ENCODE results near the gene FLRT3.

FLRT3 gene

DNA sequence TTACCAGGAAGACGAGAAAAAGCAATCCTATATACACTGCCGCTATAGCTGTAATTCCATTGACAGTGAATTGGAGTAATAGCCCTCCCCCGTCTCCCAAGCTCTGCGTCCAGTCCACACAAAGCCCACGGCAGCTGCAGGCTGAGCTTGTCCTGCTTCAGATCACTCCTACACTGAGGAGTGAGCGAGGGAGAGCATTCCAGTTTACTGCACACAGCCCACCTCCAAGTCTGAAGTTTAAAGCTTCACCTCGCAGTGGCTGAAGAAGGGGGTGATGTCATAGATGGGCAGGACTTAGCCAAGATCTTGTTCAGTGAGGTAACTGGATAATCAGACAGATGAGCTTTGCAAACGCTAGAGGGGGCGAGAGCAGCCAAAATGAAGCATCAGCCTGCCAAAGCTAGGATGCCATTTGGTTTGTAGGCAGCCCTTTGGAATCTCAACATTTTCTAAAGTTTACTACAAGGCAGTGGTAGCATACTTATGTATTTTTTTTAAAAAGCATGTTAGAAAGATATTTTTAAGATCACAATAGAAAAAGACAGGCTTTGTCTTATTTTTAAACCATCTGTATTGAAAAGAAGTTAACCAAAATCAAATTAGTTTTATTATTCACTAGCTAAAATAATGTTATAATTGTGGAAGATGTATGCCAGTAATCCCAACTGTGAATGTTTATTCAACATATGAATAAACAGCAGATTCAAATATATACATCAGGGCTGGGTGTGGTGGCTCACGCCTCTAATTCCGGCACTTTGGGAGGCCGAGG, at the start of gene FLRT3:
TSS of gene FLRT3 (minus strand) at position 213 of the 772 bp plus-strand sequence. CDS start 10,106 bp downstream, outside the sequence.
- no peak for DNase-seq (ENCODE audit: low read depth, low spot score)

DNA sequence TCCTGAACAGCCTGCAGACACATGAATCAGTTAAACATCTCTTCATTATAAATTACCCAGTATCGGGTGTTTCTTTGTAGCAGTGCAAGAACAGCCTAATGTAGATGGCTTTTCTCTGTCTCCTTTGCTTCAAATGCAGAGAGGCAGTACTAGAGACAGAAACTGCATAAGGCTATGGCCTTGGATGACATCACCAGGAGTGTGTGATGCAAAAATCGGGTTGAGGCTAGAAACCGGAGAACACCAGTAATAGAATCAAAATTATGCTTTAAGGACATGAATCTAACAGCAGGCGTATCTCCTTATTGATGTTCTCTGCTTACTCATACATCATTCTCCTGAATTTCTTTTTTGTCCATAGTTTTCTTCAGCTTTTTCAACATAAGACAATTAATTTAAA, 49.3 kb upstream of the FLRT3 start:
- no peak for DNase-seq (ENCODE audit: low read depth, low spot score)

DNA sequence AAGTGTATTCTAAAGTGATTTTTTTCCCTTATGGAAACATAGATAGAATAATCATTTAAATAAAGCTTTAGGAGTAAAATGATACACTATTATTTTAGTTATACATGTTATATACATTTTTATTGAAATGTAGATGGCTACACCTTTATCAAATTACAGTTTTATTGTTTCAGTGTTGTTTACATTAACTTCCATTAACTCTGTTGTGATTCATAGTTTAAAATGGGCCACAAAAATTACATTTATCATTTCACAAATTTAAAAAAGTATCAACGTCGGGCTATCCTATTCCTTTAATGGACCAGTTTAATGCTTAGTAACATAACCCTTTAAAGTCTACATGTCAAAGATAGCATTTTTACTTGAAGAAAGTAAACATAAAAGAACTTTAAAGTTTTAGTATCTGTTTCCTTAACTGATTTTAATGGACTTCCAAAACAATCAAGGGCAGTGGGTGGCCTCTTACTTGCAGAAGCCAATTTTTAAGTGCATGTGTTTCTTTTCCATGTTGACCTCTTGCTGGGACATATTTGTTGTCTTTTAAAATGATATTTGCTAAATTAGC, 47.8 kb upstream of the FLRT3 start:
- DNase-seq (ENCODE audit: low read depth, low spot score), result no peak

DNA sequence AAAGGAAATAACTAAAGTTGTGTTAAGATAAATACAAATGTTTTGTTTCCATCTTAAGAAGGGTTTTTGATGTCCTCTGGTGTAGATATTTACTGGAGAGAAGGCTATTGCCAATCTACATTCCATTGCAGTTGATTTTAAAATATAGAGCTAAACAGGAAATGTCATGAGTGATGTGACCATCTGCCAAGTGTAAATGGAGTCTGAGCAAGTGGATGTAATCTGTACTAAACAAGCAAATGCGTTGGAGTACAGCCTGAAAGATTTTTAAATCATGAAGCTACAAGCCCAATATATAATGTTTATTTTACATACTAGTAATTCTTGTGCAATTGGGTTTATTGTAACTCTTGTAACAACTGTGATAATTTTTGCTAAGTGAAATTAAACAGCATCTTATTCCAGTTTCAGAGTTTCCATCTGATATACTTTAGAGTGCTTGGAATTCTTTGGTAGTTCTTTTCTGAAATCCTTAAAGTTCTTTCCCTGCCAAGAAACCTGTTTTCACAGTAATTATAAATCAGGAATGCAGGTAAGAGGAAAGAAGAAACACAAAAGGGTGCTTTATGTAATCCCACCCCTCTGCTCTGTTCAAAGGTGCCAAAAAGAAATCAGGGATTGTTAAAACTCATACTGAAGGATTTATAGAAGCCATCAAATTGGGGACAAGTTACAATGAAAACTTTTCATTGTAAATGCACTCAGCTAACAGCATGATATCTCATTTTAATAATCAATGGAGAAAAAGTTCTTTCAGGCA, 47.2 kb upstream of the FLRT3 start:
- DNase-seq (ENCODE audit: low read depth, low spot score), result no peak

DNA sequence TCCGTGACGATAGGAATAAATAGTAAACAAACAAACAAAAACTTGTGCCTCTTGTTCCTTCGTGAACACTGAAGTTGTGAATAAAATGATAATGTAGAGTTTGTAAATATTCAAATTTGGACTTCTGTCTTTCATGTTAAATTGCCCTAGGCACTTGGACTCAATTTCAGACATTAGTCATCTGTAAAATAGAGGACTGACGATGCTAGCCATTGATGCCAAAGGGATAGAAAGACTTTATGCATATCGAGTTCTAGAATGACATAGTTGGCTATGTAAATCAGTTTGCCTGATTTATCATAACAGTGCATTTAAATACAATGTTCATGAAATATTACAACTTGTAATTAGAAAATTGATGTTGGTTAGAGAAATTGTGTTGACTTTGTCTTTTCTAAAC, 45.9 kb upstream of the FLRT3 start:
- DNase-seq (ENCODE audit: low read depth, low spot score), result no peak

DNA sequence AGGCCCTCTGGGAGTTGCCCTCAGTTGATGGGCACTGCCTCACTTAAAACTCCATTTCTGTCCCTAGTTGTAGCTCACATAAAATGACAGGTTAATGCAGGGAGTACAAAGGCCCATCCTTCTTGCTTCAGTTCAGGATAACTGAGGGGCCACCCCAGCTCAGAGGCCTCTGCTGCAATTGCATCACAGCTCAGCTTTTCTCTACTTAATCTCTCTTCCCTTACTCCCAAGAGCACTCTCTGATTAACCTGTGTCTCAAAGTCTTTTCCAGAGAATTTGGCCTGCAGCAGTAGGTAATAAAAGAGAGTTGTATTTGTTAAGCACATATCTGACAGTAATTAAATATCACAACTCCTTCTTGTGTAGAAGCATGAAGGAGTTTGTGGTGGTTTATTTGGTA, 40.9 kb upstream of the FLRT3 start:
- DNase-seq (ENCODE audit: low read depth, low spot score), result no peak

DNA sequence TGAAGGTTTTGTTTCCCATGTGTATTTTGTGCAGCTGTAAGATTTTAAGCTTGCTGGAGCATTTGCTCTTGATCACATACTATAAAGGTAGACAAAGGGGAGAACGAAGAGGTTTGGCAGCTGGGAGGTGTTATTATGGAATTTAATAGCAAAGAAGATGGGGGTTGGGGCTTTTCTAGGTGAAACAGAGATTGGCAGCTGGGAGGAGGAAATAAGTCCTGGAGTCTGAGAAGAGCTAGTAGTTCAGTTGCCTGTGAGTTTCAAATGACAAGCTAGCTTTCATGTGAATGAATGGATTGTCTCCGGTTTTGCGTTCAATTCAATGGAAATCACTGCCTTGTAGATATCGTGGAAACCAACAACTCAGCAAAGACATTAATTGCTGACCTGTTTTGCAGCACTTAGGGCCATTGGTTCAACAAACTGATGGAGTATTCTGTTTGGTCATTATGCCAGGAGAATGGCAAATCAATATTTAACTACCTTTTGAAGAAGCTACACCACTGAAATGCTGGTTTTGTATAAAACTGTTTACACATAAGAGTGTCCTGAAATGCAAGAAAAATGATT, 38.1 kb upstream of the FLRT3 start:
- no peak for DNase-seq (ENCODE audit: low read depth, low spot score)

DNA sequence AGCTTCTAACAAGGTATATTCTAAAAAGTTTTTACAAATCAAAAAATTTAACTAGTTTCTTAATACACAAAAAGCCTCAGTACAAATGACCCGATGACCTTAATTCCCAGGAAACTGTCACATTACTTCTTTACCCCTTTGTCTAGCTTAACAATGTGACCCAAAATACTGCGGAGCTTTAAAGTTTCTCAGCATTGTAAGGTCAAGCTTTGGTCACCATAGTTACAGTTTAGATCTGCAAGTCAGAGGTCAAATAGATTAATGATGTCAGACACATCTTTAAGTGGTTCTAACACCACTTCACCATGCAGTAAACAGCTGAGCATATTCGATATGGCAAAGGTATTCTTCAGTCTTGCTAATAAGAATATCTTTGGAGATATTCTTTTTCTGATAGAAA, 36.8 kb upstream of the FLRT3 start:
- no peak for DNase-seq (ENCODE audit: low read depth, low spot score)

DNA sequence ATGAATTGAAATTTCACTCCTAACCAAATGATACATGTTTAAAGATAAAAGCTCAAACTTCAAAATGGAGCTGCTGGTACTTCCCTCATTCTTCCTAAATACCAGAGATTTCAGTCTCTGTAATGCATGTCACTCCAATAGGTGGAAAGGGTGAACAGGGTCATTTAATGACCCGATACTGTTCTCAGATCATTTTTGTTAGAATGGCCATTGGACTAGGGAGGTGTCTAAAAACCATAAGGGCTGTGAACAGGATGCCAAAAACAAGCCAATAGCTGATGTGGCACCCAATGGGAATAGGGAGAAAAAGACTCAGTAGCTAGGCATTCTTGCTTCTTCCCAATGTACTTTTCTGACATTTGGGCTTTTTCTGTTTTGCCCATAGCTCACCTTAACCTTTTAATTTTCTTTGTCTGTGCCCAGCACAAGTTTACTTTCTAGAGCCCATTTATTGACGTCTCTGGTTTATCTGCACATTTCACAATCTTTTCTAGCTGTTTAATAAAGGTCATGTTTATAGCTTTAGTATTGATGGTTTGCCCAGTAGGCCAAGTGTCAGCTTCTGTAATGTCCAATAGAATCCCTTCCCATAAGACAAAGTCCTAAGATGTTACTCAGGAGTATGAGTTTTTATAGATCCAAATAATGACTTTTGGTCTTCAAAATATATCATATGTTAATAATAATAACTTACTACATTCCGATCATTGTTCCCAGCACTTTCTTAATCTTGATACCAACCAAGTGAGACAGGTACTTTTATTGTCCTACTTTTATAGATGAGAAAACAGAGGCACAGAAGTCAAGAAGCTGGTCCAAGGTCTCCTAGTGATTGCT, 24.3 kb upstream of the FLRT3 start:
- no peak for DNase-seq (ENCODE audit: low read depth, low spot score)

DNA sequence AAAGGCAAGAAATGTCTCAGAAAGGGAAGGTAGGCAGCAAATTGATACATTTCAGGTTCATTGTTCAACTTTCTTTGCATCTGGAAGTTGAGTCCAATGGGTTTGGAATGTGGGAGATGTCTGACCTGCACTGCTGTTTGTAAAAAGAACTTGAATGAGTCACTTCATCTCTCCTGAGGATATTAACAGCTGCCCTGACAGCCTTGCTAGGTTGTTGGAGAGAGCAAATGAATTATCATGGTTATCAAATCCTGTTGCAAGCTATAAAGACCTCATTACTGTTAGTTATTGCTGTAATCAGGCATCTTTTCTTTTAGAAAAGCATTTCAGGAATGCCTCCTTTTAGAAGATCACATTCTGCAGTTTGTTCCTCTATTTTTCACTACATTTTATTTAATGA, 23.0 kb upstream of the FLRT3 start:
- DNase-seq (ENCODE audit: low read depth, low spot score), result no peak

DNA sequence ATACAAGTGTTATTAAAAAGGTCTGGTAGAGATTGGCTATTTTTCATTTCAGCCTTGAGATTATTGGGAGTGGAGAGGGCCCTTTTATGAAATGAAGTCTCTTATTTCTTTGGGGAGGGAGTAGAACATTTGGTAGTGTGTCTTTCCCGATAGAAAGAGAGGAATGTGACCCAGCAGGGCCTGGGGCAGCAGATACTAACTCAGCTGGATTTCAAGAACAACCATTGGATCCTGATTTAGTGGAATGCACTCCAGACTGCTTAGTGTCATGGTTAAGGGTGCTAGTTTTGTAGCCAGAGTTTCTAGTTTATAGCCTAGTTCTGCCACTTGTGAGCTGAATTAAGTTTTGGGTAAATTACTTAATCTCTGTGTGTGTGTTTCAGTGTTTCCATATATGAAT, 18.4 kb upstream of the FLRT3 start:
- no peak for DNase-seq (ENCODE audit: low read depth, low spot score)

DNA sequence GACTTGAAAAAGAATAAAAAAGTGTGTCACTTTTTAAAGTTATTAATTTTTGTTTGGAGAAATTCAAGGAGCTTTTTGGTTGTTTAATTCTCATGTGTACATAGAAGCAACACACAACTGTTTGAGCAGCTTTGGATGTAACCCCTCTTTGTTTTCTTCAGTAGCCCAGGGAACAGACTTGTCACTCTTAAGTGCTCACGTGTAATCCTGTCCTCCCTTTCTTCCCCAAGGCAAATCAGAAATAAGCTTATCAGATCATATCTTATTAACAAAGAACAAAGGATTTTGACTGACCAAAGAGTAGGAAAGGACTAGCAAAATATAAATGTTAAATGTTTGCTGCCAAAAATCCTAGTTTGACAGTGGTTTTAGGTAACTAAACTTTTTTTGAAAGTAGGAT, 7.3 kb upstream of the FLRT3 start:
- DNase-seq (ENCODE audit: low read depth, low spot score), result no peak

DNA sequence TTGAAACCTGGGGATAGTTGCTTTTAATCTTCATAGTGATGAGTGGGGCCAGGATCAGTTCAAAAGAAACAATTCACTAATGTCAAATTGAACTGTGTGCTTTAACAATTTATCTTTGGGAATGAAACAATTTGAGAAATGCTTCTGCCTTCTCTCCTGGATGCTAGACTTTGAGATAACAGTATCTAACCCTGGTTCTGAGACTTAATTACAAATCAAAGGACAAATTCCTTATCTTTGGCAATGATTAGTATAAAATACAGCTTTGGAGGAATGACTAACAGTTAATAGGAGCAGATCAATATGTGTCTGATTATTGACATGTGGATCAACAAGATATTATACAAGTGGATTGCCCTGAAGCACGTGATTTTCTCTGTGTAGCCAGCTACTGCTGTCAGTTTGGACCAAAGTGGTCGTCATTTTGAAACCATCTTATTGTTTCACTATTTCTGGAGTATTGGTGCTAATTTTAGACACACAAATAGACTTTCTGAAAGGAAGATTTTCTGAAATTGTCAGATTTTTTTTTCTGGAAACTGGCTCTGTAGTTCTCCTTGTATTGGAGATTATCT, 6.2 kb upstream of the FLRT3 start:
- no peak for DNase-seq (ENCODE audit: low read depth, low spot score)

DNA sequence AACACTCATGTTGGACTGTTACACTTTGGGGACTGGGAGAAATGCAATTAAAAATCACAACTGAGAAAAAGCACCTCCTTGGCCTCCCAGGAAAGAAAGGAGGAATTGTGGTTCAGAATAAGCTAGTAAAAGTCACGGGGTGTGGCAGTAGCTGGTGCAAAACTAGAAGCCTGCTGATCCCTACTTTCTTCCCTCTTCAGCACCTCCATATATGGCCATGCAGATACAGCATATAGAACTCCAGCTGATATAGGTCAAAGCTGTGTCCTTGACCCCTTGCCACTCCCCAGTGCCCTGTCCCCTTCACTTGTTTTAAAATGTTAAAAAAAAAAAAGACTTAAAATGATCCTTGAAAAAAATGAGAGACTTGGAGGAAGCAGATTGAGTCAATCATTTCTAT, 5.5 kb upstream of the FLRT3 start:
- no peak for DNase-seq (ENCODE audit: low read depth, low spot score)

DNA sequence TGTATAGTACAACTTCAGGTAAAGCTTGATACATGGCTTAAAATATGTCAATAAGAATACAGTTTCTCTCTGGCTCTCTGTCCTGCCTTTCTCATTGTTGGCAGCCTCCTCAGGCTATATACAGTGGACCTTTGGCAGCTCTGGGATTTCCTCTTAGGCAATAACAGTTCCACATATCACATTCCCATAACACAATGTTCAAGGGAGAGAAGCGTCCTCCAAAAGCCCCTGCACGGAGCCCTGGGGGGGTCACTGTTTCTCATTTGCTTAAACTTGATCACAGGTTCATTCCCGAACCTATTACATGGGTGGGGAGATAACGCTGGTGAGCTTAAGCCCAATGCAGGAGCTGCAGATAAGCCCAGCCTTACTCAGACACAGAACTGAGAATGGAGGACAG, 4.4 kb upstream of the FLRT3 start:
- no peak for DNase-seq (ENCODE audit: low read depth, low spot score)

DNA sequence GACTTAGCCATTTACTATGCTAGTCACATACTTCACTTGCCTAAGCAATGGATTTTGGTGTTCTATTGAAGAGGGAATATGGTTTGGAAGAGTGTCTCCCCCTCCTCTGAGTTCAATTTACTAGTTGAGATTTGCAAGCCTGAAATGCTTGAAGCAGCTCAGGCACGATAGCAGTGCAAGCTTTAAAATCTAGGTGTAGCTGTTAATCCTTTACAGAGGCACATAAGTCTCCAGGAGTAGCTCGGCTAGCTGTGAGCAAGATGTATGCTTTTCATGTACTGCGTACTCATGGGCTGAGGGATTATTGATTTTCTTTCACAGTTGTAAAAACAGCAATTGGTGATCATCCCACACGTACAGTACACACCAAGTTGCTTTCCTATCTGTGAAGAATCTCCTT, 726 bp downstream of the FLRT3 start:
- no peak for DNase-seq (ENCODE audit: low read depth, low spot score)

DNA sequence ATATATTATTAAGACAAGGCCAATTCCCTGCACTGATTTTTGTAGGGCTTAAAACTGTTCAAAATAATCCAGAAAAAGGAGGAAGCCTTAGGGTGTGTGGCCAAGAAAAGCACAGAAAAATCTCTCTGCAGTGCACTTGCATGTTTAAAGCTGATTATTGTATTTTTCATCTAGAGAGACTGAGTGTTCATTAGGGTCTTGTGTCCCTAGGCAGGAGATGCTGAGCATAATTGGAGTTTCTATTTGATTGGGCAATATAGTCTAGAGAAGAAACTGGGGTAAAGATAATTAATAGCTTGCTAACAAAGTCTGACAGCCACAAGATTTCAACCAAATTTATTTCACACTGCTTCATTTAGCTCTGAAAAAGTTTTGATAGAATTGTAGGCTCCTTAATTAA, 2.4 kb downstream of the FLRT3 start:
- DNase-seq (ENCODE audit: low read depth, low spot score), result no peak

DNA sequence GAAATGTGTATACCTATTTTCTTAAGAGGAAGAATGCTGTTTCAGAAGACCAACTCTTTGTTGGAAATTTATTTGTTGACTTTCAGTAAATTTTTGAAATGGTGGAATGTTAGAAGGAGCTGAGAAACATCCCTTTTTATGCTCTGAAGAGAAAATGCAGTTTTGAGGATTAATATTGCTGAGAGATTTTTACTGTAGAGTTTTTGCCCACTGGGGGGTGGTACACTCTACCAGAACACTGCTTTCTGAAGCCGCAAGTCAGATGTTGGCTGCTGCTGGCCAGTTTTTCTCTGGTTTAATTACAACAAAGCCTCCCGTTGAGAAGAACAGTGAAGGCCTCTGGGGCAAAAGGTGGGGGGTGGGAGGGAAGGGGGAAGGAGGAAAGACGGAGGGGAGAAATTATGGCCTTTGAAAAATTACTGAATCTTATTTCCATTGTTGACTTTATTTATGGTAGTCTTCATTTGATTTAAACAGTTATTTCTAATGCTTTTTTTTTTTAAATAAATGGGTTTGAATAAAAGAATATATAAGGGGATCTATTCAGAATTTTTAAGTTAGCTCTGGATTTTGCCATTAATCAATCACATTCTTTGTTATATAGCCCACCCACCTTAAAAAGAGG, 3.0 kb downstream of the FLRT3 start:
- DNase-seq (ENCODE audit: low read depth, low spot score), result no peak

DNA sequence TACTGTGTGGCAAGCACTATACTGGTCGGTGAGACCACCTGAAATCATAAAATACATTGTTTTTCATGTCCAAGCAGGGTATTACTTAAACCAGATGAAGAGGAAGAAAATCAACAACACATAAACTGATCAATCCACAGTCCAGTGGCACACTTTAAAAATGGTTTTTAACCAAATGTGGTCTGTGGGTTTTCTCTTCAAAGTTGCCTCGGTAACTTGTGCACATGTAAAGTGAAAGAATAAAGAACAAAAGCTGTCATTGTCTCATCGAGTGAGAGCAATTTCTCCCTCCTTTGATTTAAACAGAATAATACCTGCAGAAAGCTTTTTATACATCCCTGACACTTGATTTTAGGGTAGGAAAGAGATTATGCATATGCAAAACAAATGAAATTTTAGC, 3.7 kb downstream of the FLRT3 start:
- no peak for DNase-seq (ENCODE audit: low read depth, low spot score)

DNA sequence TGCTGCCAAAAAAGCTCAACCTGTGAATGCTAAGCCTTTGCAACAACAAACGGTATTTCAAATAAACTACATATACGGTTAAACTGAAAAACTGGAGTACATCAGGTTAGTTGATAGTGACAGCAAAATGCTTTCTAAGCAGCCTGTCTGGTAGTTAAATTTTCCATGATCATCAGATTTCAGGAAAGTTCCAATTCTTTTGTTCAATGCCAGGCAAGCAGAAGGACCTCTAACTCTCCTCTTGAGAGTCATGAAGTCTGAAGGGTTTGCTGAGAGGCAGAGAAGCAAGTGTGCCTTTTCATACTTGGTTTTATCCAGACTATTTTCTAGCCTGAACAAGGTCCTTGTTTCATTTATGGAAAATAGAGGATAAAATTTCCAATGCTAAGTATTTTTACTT, 4.5 kb downstream of the FLRT3 start:
- no peak for DNase-seq (ENCODE audit: low read depth, low spot score)

DNA sequence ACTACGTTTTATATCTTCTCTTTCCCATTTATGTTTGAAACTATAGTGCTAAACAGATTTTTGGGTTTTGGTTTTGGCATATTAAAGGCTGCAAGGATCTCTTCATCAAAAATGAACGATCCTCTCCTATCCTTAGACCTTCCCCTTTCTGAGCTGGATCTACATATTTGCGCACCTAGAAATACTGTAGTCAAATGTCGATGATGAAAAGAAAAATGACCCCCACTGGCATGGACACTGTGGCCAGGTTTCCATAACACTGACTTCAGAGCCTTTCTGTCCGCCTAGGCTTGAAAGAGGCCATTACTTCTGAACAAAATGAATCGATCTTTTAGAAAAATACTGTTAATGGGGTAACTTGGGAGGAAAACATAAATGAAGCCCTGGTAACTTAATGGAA, 5.8 kb downstream of the FLRT3 start:
- no peak for DNase-seq (ENCODE audit: low read depth, low spot score)
